HL-60/S4 treated with phorbol 12-myristate 13-acetate at 8.2 ng/mL for 4 days and 3 days (cell line): Measurements from ENCODE around the gene CSNK1A1L.

Experiments used
- in situ Hi-C: fragments of 300-500 bp; cut with MboI; formaldehyde crosslinking; loops from 2 replicates; pipeline ENCODE4 v1.15.0; 2022; ENCODE audit warnings: low sequenced_read_pairs

CSNK1A1L gene

DNA sequence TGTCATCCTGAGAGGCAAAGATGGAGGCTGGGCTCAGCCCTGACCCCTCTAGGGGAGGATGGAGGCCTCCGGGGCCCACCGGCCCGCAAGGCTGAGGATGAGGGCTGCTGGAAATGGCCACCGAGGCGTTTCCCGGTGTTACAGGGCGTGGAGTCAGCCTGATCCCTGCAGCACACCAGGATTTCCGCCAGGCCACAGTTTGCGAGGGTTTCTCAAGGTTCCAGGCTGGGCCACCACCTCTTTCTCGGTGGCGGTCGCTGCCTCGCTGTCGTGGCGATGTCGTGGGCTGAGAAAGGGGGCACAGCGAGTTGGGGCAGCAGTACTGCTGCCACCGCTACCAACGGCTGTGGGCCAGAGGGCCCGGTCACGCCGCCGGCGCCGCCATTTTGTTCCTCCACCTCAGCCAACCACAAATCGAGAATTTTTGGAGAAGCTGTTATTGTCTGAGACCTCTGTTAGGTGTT is at the start of gene CSNK1A1L:
Gene CSNK1A1L, minus strand, starts transcription at position 414 of the 464 bp plus-strand sequence. Its CDS starts 408 bp downstream, at position 6.
- in situ Hi-C loops: no loop called here

DNA sequence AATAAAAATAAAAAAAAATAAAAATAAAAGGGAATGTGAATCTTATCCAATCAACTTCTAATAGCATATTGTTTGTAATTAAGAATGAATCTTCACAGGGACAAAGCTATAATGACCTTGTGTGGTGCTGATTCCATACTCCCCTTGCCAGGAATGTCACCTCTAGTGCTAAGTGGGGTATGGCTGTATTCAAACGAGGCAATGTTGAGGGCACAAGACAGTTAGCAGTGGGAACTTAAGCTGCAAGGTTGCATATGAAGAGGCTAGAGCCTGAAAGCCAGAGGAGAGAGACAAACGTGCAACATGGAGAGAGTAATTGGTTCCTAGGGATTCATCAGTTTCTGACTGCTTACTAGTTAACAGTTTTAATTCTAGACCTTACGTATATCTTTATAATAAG is 43.9 kb upstream of the CSNK1A1L start:
- in situ Hi-C loops: no loop called here

DNA sequence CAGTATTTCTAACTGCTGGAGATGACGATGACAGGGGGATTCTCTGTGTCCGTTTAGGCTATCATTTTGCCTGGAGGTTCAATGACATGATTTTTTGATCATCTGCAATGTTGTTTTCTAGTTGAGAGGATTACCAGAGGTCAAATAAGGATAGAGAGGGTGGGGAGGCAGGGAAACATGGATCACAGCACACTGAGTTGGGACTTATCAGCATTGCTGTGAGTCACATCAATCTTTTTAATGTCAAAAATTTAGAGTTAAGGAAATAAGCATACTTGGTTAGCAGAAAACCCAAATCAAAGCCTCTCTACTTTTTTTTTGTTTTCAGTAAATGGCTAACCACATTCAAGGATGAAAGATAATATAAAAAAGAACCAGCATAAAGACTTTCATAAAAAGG is 43.0 kb upstream of the CSNK1A1L start:
- in situ Hi-C loops: no loop called here

DNA sequence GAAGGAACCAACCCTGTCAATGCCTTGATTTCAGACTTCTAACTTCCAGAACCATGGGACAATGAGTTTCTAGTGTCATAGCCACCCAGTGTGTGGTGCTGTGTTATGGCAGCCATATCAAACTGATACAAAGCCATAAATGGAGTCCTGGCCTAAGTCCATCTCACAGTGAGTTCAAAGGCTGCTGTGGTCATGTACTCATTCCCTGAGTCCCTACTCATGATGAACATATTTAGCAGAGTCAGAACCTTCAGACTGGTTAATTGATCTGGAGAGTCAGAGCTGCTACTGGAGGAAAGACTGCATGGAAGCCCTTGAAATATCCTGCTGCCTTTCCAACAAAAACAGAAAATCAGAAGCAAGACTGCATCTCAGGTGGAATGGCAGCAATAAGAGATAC is 39.2 kb upstream of the CSNK1A1L start:
- in situ Hi-C loops: no loop called here

DNA sequence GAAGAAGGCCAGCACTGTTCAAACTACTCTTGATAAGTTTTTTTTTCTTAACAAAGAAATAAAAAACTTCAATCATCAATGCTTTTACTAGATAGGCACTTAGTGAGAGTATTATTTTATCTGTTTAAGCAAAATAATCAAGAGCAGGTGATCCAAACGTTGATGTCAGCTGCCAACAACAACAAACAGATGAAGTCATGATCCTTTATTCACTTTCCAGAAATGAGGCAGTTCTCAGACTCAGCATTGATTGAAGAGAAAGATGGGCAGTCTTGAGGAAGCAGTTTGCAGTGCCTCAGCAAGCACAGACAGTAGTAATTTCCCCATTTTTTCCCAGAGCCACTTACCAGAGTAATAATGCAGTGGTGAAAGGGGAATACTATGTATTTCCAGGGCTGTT is 38.4 kb upstream of the CSNK1A1L start:
- in situ Hi-C loops: no loop called here

- in situ Hi-C loops: no loop called here
These were observed 37.4 kb upstream of the CSNK1A1L start for GRCh38 chr13:37142877-37143276.

DNA sequence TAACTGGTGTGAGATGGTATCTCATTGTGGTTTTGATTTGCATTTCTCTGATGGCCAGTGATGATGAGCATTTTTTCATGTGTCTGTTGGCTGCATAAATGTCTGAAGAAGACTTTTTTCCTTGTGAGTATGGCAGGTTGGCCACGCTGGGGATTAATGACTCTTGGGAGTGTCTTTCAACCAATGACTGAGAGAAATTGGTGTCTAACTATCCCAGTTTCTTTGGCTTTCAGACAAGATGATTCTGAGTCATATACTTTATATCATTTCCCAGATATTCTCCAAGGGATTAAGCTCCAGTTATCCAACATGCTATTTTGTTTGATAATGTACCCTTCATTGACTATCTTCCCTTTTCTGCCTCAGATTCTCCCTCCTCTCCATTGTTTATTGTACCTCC is 35.5 kb upstream of the CSNK1A1L start:
- in situ Hi-C loops: no loop called here

DNA sequence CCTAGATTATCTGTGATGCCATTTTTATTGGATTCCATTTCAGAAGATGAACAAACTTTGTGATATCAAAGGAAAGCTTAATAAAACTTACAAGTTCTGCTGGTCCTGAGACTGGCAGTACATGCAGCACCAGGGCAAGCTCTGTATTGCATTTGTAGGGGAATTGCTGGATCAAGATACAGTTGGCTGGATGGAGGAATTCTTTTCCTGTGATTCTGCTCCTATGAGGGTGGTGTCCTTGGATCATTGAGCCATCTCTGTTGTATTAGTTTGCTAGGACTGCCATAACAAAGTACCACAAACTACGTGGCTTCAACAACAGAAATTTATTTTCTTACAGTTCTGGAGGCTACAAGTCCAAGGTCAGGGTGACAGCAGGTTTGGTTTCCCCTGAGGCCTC is 33.9 kb upstream of the CSNK1A1L start:
- in situ Hi-C loops: no loop called here

DNA sequence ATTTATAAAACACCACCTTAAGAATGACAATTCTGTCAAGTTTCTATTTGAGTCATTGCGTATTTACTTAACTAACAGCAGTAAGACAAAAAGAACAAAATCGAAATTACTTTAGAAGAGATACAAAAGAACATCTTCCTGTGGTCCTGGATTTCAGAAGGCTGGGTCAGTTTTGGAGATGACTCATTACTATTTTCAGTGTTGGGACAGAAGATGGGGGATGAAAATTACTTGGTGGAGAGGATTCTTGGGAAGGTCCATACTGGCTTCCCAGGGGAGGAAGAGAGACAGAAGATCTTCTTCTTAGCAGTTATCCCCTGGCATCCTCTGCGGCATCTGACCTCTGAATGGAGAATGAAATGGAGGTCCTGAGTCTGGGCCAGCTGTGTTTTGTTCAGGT is 33.5 kb upstream of the CSNK1A1L start:
- in situ Hi-C loops: no loop called here

DNA sequence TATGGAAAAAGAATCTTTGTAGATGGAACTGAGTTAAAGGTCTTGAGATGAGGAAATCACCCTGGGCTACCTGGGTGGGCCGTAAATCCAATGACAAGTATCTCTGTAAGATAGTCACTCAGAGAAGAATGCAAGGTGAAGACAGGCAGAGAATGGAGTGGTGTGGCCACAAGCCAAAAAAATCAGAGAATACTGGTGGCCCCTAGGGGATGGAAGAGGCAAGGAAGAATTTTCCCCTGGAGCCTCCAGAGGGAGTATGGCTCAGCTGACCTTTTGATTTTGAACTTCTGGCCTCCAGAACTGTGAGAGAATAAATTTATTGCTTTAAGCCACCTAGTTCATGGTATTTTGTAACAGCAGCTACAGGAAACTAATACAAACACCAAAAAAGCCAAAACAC is 32.7 kb upstream of the CSNK1A1L start:
- in situ Hi-C loops: no loop called here

- in situ Hi-C loops: no loop called here
These were observed 31.2 kb upstream of the CSNK1A1L start for GRCh38 chr13:37136633-37137032.

DNA sequence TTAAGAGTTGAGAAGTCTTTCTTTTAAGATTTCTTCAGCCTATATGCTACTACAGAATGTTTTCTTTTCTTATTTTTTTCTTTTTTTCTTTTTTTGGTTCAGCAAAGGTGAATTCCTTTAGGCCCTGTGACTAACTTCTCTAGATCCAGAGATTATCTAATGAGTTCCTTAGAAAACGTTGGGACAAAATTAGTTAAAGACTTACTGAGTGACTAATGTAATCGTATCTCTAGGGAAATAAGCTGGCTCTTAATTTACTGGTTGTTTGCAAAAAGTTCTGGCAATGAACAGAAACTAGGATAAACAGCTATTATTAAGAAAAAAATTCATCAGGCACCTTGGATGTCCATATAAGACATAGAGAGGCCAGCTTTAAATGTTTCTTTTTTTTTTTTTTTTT is 30.7 kb upstream of the CSNK1A1L start:
- in situ Hi-C loops: no loop called here

- in situ Hi-C loops: no loop called here
These were observed 29.1 kb upstream of the CSNK1A1L start for GRCh38 chr13:37134411-37135041.

DNA sequence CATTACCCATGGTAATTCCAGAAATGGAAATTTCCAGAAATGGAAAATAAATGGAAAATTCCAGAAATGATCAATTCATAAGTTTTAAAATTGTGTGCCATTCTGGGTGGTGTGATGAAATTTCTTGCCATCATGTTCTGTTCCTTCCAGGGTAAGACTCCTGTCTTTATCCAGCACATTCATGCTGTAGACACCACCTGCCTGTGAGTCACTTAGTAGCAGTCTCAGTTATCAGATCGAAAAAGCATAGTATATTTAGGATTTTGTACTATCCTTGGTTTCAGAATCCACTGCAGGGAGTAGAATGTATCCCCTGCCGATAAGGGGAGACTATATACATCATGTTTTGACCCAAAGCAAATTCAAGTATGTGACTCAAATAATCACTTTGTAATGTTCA is 26.7 kb upstream of the CSNK1A1L start:
- in situ Hi-C loops: no loop called here

DNA sequence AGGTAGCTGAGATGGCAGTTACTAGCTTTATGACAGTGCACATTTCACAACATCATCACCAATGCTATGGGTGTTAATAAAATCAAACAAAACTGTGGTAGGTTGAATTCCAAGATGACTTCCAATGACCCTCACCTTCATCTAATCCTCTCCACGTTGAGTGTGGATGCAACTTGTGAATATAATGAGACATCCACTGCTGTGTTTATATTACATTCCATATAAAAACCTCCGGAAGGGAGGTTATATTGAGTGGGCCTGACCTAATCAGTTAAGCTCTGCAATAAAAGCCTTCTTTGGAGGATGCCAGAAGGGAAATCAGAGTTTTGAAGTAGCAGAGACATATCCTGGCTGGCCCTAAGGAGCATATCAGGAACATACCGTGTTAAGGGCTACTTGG is 25.6 kb upstream of the CSNK1A1L start:
- in situ Hi-C loops: no loop called here

GRCh38 chr13:37129866-37130265 is 24.4 kb upstream of the CSNK1A1L start:
- in situ Hi-C loops: no loop called here

DNA sequence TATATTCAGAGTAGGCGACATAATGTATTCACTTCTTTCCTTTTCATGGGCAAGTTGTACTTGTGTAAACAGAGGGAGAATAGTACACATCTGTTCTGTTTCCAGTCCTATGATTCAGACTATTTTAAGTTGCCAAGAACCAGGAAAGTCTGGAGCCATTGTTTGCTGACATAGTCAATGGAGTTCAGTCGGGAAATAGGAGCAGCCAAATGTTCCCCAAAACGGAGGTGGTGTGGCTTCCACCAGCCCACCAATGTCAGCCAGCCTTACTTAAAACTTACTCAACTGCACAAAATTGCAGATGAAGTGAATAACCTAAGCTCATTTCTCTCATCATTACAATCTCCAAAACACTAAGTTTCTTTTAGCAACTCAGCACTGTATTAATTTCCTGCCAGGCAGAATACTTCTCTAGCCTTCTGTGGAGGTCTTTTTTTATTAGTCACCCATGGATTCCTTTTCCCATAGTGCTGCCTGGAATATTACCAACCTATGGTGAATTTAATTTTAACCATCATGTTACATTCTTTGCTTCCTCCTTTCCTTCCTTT is 22.3 kb upstream of the CSNK1A1L start:
- in situ Hi-C loops: no loop called here

GRCh38 chr13:37123337-37123736 is 17.9 kb upstream of the CSNK1A1L start:
- in situ Hi-C loops: no loop called here

- in situ Hi-C loops: no loop called here
These were observed 12.6 kb upstream of the CSNK1A1L start for GRCh38 chr13:37118016-37118415.

DNA sequence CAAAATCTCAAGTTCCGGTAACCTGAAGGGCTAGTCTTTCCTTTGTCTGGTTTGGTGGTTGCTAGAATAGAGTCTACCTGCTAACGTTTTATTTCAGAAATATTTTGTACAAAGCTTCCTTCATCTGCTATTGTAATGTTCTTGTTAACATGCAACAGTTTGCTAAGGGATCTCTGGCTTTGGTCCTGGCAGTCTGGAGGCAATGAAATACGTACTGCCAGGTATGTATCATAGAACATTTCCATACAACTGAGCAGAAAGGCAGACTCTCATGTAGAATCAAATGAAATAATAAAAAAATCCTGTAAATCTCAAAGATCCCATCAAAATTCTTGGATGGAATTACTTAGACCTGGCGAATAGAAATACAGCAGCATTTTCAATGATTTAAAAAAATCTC is 8.8 kb upstream of the CSNK1A1L start:
- in situ Hi-C loops: no loop called here

GRCh38 chr13:37113534-37113933 is 8.1 kb upstream of the CSNK1A1L start:
- in situ Hi-C loops: no loop called here

GRCh38 chr13:37109051-37109678 is 3.7 kb upstream of the CSNK1A1L start:
- in situ Hi-C loops: no loop called here

- in situ Hi-C loops: no loop called here
These were observed 2.4 kb upstream of the CSNK1A1L start for GRCh38 chr13:37107868-37108267.
